Loucy (cell line): ENCODE measurements around the gene CGREF1.

ENCODE experiments used
- CTCF ChIP-seq: fragments of 200-600 bp; sonication (generic); conservative IDR thresholded peaks from 2 replicates; pipeline ENCODE4 v1.5.1; 2014; ENCODE audit warnings: mild to moderate bottlenecking, antibody characterized with exemption, low read length
- EZH2phosphoT487 ChIP-seq: fragments of 200-600 bp; IDR thresholded peaks from 2 replicates; pipeline ENCODE4 v1.6.1; 2018; ENCODE audit warnings: antibody characterized with exemption, mild to moderate bottlenecking, moderate library complexity, borderline replicate concordance

DNA sequence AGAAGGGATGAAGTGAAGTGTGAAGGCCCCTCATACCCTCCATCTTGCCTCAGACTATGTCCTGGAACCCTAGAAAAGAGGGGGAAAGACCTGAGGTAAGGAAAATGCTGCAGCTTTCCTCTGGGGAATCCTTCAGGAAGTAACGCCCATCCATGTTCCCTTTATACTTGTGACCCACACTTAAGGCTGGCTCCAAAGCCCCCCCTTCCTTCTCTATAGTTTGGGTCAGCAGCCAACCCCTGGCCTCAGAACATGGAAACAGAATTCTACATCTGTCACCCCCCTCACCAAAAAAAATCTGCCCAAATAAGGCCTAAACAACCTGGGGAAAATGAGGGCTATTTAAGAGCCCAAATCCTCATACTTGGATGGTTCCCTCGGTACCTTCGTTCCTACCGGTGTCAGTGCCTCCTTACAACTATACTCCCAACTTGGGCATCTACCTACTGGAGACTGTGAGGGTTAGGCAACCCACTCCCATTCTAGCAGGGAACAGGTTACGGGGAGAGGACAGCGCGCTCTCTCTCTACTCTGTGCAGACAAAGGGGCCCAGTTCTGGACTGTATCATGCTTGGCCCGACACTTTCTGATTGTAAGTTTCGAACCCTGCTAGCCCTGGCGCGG is 48.2 kb downstream of the CGREF1 start:
- TF ChIP-seq CTCF (no peak), EZH2phosphoT487 (no peak)
